ENCODE data around the gene ZCCHC14.

Gene ZCCHC14

GRCh38 chr16:87528690-87529579 is 36.1 kb upstream of the ZCCHC14 start:
- Histone ChIP-seq H3K4me3 (replicated peaks; ENCODE audit: insufficient read depth, low read length) (no peak overlapping the region), H3K27me3 (ENCODE audit: insufficient read depth, poor library complexity, severe bottlenecking) (no peaks in the 10 kb centered on the region), H3K27ac (replicated peaks) (no peak overlapping the region)
- TF ChIP-seq REST (IDR thresholded peaks at IDR 0.05; ENCODE audit: insufficient replicate concordance, low read depth) (no peak), SPI1 (IDR thresholded peaks at IDR 0.05; ENCODE audit: borderline replicate concordance, low read depth) (no peak), POLR2AphosphoS5 (IDR thresholded peaks at IDR 0.05; ENCODE audit: low read depth) (no peak), CTCF (IDR thresholded peaks at IDR 0.05; ENCODE audit: insufficient read depth, low read length) (no peak), GABPA (IDR thresholded peaks at IDR 0.05; ENCODE audit: low read depth) (no peak)
- DNase-seq (ENCODE audit: low read depth in 1 of 2, low spot score in 1 of 2) = no peak

- no peak overlapping the region for H3K4me3 ChIP-seq (replicated peaks; ENCODE audit: insufficient read depth, low read length)
Measured at GRCh38 chr16:87527055-87527724, 34.4 kb upstream of the ZCCHC14 start.

More at GRCh38 chr16:87527055-87527724, 34.4 kb upstream of the ZCCHC14 start:
- Histone ChIP-seq H3K27ac (replicated peaks) (no peak overlapping the region), H3K27me3 (ENCODE audit: insufficient read depth, poor library complexity, severe bottlenecking) (no peaks in the 10 kb centered on the region)
- TF ChIP-seq REST (IDR thresholded peaks at IDR 0.05; ENCODE audit: insufficient replicate concordance, low read depth) (no peak), CTCF (IDR thresholded peaks at IDR 0.05; ENCODE audit: insufficient read depth, low read length) (no peak), SPI1 (IDR thresholded peaks at IDR 0.05; ENCODE audit: borderline replicate concordance, low read depth) (no peak), GABPA (IDR thresholded peaks at IDR 0.05; ENCODE audit: low read depth) (no peak), POLR2AphosphoS5 (IDR thresholded peaks at IDR 0.05; ENCODE audit: low read depth) (no peak)
- no peak for DNase-seq (ENCODE audit: low read depth in 1 of 2, low spot score in 1 of 2)
